BJ (cell line): ENCODE measurements around the gene AGBL4. TPM values are rescaled to one million over a fixed set of nuclear protein-coding genes. Genes with fewer than 3 reads are reported as not detected.

Experiments
- CTCF ChIA-PET: fragments of 350-600 bp; formaldehyde crosslinking; extraction: SDS; loops from one replicate; lab custom pipeline; 2021; ENCODE audit warnings: antibody characterized with exemption, inconsistent platforms; lab: Yijun Ruan, JAX
- POLR2A ChIA-PET: fragments of 300-600 bp; sonication (Branson Sonifier 250); formaldehyde crosslinking; extraction: SDS; loops from one replicate; lab custom pipeline; 2021; ENCODE audit warnings: antibody characterized with exemption; lab: Charles Lee
- DNase-seq: peaks from one replicate; pipeline ENCODE4 v3.0.0-alpha.2; 2011; ENCODE audit warnings: low read depth
- H3K27me3 ChIP-seq: 2 replicates; pipeline ENCODE4 v1.6.0; 2011; ENCODE audit warnings: low read length; ENCODE audit not compliant: control insufficient read depth, insufficient read depth
- H3K36me3 ChIP-seq: 2 replicates; pipeline ENCODE4 v1.5.1; 2011; ENCODE audit warnings: low read length; ENCODE audit not compliant: control insufficient read depth, insufficient read depth
- H3K4me3 ChIP-seq: 2 replicates; pipeline ENCODE4 v1.5.1; 2011; ENCODE audit warnings: low read depth, mild to moderate bottlenecking, control low read depth, low read length
- CTCF ChIP-seq: IDR thresholded peaks from 2 replicates; pipeline ENCODE4 v1.5.1; 2011; ENCODE audit warnings: low read depth, mild to moderate bottlenecking, control low read depth, inconsistent platforms, low read length, moderate library complexity; ENCODE audit not compliant: insufficient read depth
- polyA plus RNA-seq: library from polyadenylated mRNA; depleted of rRNA; stranded (reverse); fragments of >200 nt; gene quantifications from 2 replicates; pipeline ENCODE4 v1.2.3, GENCODE V29; 2011

AGBL4 gene
- polyA plus RNA-seq, 1 experiment: not detected

- ChIA-PET POLR2A (no interaction called here), CTCF (interaction anchor here (1.8 kb wide), 1 partner anchor 144 kb away, joined by 11 read pairs; no protein-coding TSS in a partner anchor)
- H3K27me3 ChIP-seq: no peaks in the 10 kb centered on the region
- H3K36me3 ChIP-seq: no peaks in the 10 kb centered on the region
- DNase-seq: no peak
- no peak overlapping the region for H3K4me3 ChIP-seq
- TF ChIP-seq CTCF: 0 out of 2 replicates have a peak, but pooled peaks have one; percentile 16
These were observed 1471.3 kb downstream of the AGBL4 start for GRCh38 chr1:48552420-48552819.

GRCh38 chr1:48548985-48549384, 1474.8 kb downstream of the AGBL4 start:
- Histone ChIP-seq H3K4me3 (no peak overlapping the region), H3K27me3 (no peaks in the 10 kb centered on the region), H3K36me3 (no peaks in the 10 kb centered on the region)
- no peak for DNase-seq
- POLR2A ChIA-PET: no interaction called here
- no peak for TF ChIP-seq CTCF
- CTCF ChIA-PET: interaction anchor here (1.0 kb wide), 1 partner anchor 16 kb away, joined by 3 read pairs; no protein-coding TSS in a partner anchor

- ChIA-PET CTCF (no interaction called here), POLR2A (no interaction called here)
- no peak for TF ChIP-seq CTCF
- no peak overlapping the region for H3K4me3 ChIP-seq
- no peaks in the 10 kb centered on the region for H3K27me3 ChIP-seq
- no peaks in the 10 kb centered on the region for H3K36me3 ChIP-seq
- DNase-seq: no peak
These were observed 1476.1 kb downstream of the AGBL4 start for GRCh38 chr1:48547561-48548220.

- no peak overlapping the region for H3K4me3 ChIP-seq
- DNase-seq: no peak
- POLR2A ChIA-PET: no interaction called here
- TF ChIP-seq CTCF: no peak
- H3K36me3 ChIP-seq: no peaks in the 10 kb centered on the region
- CTCF ChIA-PET: no interaction called here
- H3K27me3 ChIP-seq: no peaks in the 10 kb centered on the region
These were observed 1479.9 kb downstream of the AGBL4 start for GRCh38 chr1:48543854-48544253.

- POLR2A ChIA-PET: no interaction called here
- CTCF ChIA-PET: no interaction called here
- no peak overlapping the region for H3K4me3 ChIP-seq
These were observed 1483.2 kb downstream of the AGBL4 start for GRCh38 chr1:48540587-48540986.

More at GRCh38 chr1:48540587-48540986, 1483.2 kb downstream of the AGBL4 start:
- Histone ChIP-seq H3K36me3 (no peaks in the 10 kb centered on the region), H3K27me3 (no peaks in the 10 kb centered on the region)
- TF ChIP-seq CTCF: no peak
- no peak for DNase-seq
